Measurements from ENCODE around the gene XK. TPM values are rescaled to one million over a fixed set of nuclear protein-coding genes. Genes with fewer than 3 reads are reported as not detected.

The XK gene
- total and polyA plus RNA-seq, 2 of the 4 experiments (the other 2 are of a cell fraction): under 0.01 to 0.02 TPM

- no peak overlapping the region for H2AFZ ChIP-seq (replicated peaks; ENCODE audit: low read length, poor library complexity)
- H4K5ac ChIP-seq (ENCODE audit: low read depth, low read length): no peak overlapping the region
- H3K9me3 ChIP-seq (ENCODE audit: control insufficient read depth, insufficient read depth, low read length): no peaks in the 10 kb centered on the region
- H2BK120ac ChIP-seq (ENCODE audit: low read depth, low read length): no peak overlapping the region
- in situ Hi-C loops (cut with MboI; ENCODE audit: low sequenced_read_pairs) (no loop called here), intact Hi-C loops (cut with micrococcal nuclease) (no loop called here), dilution Hi-C loops (cut with HindIII; ENCODE audit: low sequenced_read_pairs, unreplicated experiment) (no loop called here)
- no TSS peak for BruUV-seq (replicated peaks)
- H3K9me1 ChIP-seq (ENCODE audit: insufficient read depth, low read length): no peaks in the 10 kb centered on the region
- no peak for ATAC-seq (ENCODE audit: low read depth)
- H3K23ac ChIP-seq (ENCODE audit: low read depth, low read length): no peak overlapping the region
- no peaks in the 10 kb centered on the region for H3K27me3 ChIP-seq (ENCODE audit: control insufficient read depth, insufficient read depth, low read length)
- no peak overlapping the region for H3K4me3 ChIP-seq (ENCODE audit: insufficient read depth, low read depth, low read length)
- no peak overlapping the region for H3K27ac ChIP-seq (ENCODE audit: insufficient read depth, low read length)
- no peak overlapping the region for H3K9ac ChIP-seq (ENCODE audit: low read depth, low read length)
- WGBS, 2 experiments (ENCODE audit: extremely low coverage in 2 of 2, insufficient read length in 1 of 2): no CpG with 5 or more reads among the region's 1 CpG
- H2BK5ac ChIP-seq (ENCODE audit: low read depth, low read length, poor library complexity, severe bottlenecking): no peak overlapping the region
- H3K56ac ChIP-seq (ENCODE audit: extremely low read depth, insufficient read depth, low read length): no peak overlapping the region
- no peak for DNase-seq
- H3K79me1 ChIP-seq (ENCODE audit: low read depth in 1 of 2, low read length in 2 of 2): no peaks in the 10 kb centered on the region
- H2AK5ac ChIP-seq (ENCODE audit: low read depth, low read length): no peak overlapping the region
- H4K20me1 ChIP-seq (ENCODE audit: insufficient read depth, low read length): no peaks in the 10 kb centered on the region
- no peak overlapping the region for H4K8ac ChIP-seq (ENCODE audit: low read depth in 2 of 2, low read length in 2 of 2)
- CTCF ChIA-PET: no interaction called here
- no peaks in the 10 kb centered on the region for H3K4me1 ChIP-seq (ENCODE audit: control insufficient read depth, insufficient read depth, low read length)
- H2BK20ac ChIP-seq (ENCODE audit: low read depth, low read length): no peak overlapping the region
- TF ChIP-seq RAD21 (IDR thresholded peaks at IDR 0.05; ENCODE audit: low read length) (no peak), NFE2L2 (IDR thresholded peaks at IDR 0.05; ENCODE audit: low read depth, low read length) (no peak), BHLHE40 (IDR thresholded peaks at IDR 0.05; ENCODE audit: low read depth, low read length) (no peak)
- POLR2A ChIA-PET (ENCODE audit: unreplicated experiment): no interaction called here
- no peak overlapping the region for H2BK15ac ChIP-seq (ENCODE audit: low read depth, low read length)
- no peak overlapping the region for H3K14ac ChIP-seq (replicated peaks; ENCODE audit: low read depth, low read length)
- H4K91ac ChIP-seq (ENCODE audit: insufficient read depth, low read depth, low read length): no peak overlapping the region
- H2AK9ac ChIP-seq (replicated peaks; ENCODE audit: low read depth, low read length, poor library complexity): no peak overlapping the region
- no peaks in the 10 kb centered on the region for H3K36me3 ChIP-seq (ENCODE audit: control insufficient read depth, insufficient read depth, low read length)
- no peak overlapping the region for H3K4me2 ChIP-seq (ENCODE audit: low read depth, low read length)
- H3K4ac ChIP-seq (ENCODE audit: low read depth, low read length): no peak overlapping the region
- H3K18ac ChIP-seq (ENCODE audit: low read depth, low read length): no peak overlapping the region
Observed at GRCh38 chrX:37717708-37718107, 32.1 kb downstream of the XK start.
